Fibroblast of lung (primary cell): ENCODE data around the gene TSPAN16.

Source experiments
- EZH2 ChIP-seq: IDR thresholded peaks from 2 replicates; pipeline ENCODE4 v1.5.1; 2012; ENCODE audit warnings: low read length, control low read depth, mild to moderate bottlenecking; ENCODE audit errors: missing control alignments
- TF ChIP-seq, protein P1 (sequence below), 2 donors: IDR thresholded peaks in 1 of 2; conservative IDR thresholded peaks in 1 of 2; 1 replicate in 1 of 2; 2 replicates in 1 of 2; pipeline ENCODE4 v1.5.1; 2011 to 2012; ENCODE audit warnings: low read length in 2 of 2, control low read depth in 1 of 2, inconsistent platforms in 1 of 2, low read depth in 1 of 2, mild to moderate bottlenecking in 1 of 2

- TF ChIP-seq, protein P1, sequence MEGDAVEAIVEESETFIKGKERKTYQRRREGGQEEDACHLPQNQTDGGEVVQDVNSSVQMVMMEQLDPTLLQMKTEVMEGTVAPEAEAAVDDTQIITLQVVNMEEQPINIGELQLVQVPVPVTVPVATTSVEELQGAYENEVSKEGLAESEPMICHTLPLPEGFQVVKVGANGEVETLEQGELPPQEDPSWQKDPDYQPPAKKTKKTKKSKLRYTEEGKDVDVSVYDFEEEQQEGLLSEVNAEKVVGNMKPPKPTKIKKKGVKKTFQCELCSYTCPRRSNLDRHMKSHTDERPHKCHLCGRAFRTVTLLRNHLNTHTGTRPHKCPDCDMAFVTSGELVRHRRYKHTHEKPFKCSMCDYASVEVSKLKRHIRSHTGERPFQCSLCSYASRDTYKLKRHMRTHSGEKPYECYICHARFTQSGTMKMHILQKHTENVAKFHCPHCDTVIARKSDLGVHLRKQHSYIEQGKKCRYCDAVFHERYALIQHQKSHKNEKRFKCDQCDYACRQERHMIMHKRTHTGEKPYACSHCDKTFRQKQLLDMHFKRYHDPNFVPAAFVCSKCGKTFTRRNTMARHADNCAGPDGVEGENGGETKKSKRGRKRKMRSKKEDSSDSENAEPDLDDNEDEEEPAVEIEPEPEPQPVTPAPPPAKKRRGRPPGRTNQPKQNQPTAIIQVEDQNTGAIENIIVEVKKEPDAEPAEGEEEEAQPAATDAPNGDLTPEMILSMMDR (conservative IDR thresholded peaks at IDR 0.05 in 1 of 2, IDR thresholded peaks at IDR 0.05 in 1 of 2; ENCODE audit: low read depth in 1 of 2, low read length in 2 of 2): no peak
- TF ChIP-seq EZH2: no peak
These were observed 50.4 kb downstream of the TSPAN16 start, which contains the start of the genes CCDC159 and TMEM205 for GRCh38 chr19:11346104-11346940.
